ENCODE measurements around the gene BMP6. TPM values are rescaled to one million over a fixed set of nuclear protein-coding genes. Genes with fewer than 3 reads are reported as not detected.

BMP6 gene
- total and polyA plus RNA-seq, 9 donors: 3.4 to 28.1 (median 8.3) TPM

GRCh38 chr6:7865781-7866180 is 139.9 kb downstream of the BMP6 start:
- H3K27me3 ChIP-seq: no peaks in the 10 kb centered on the region
- no peak overlapping the region for H3K27ac ChIP-seq
- no peak overlapping the region for H3K4me3 ChIP-seq
- WGBS, 3 donors: 46 to 55% (median 52%) methylated on average over 6 of the region's 6 CpGs
- no peak for TF ChIP-seq CTCF (IDR thresholded peaks at IDR 0.05)
- TF ChIP-seq POLR2A (IDR thresholded peaks at IDR 0.05): no peak
- no peak for TF ChIP-seq EP300 (IDR thresholded peaks at IDR 0.05)
- DNase-seq: no peak
- H3K4me1 ChIP-seq (ENCODE audit: insufficient read depth): no peaks in the 10 kb centered on the region
- intact Hi-C loops (cut with DNase I): no loop called here
- H3K36me3 ChIP-seq: no peaks in the 10 kb centered on the region
- no peaks in the 10 kb centered on the region for H3K9me3 ChIP-seq

- 88 to 96% (median 92%) methylated on average over 1 of the region's 1 CpG for WGBS, 3 donors
- DNase-seq: no peak
- no peaks in the 10 kb centered on the region for H3K36me3 ChIP-seq
- no peaks in the 10 kb centered on the region for H3K27me3 ChIP-seq
- H3K4me1 ChIP-seq (ENCODE audit: insufficient read depth): no peaks in the 10 kb centered on the region
- TF ChIP-seq POLR2A (IDR thresholded peaks at IDR 0.05): no peak
- no peak for TF ChIP-seq CTCF (IDR thresholded peaks at IDR 0.05)
- no peak for TF ChIP-seq EP300 (IDR thresholded peaks at IDR 0.05)
- no peak overlapping the region for H3K27ac ChIP-seq
- H3K9me3 ChIP-seq: no peaks in the 10 kb centered on the region
- H3K4me3 ChIP-seq: no peak overlapping the region
- intact Hi-C loops (cut with DNase I): no loop called here
Observed at GRCh38 chr6:7866526-7866925, 140.6 kb downstream of the BMP6 start.

GRCh38 chr6:7868926-7869325 is 143.0 kb downstream of the BMP6 start:
- Histone ChIP-seq H3K9me3 (no peaks in the 10 kb centered on the region), H3K4me3 (no peak overlapping the region), H3K27me3 (no peaks in the 10 kb centered on the region), H3K4me1 (ENCODE audit: insufficient read depth) (no peaks in the 10 kb centered on the region), H3K36me3 (no peaks in the 10 kb centered on the region), H3K27ac (no peak overlapping the region)
- no peak for DNase-seq
- intact Hi-C loops (cut with DNase I): no loop called here
- 88 to 97% (median 95%) methylated on average over 10 of the region's 10 CpGs for WGBS, 3 donors
- TF ChIP-seq CTCF (IDR thresholded peaks at IDR 0.05) (no peak), EP300 (IDR thresholded peaks at IDR 0.05) (no peak), POLR2A (IDR thresholded peaks at IDR 0.05) (no peak)

- TF ChIP-seq POLR2A (IDR thresholded peaks at IDR 0.05) (no peak), CTCF (IDR thresholded peaks at IDR 0.05) (no peak), EP300 (IDR thresholded peaks at IDR 0.05) (no peak)
- Histone ChIP-seq H3K36me3 (no peaks in the 10 kb centered on the region), H3K4me3 (no peak overlapping the region), H3K9me3 (no peaks in the 10 kb centered on the region), H3K27me3 (no peaks in the 10 kb centered on the region), H3K27ac (no peak overlapping the region), H3K4me1 (ENCODE audit: insufficient read depth) (no peaks in the 10 kb centered on the region)
- peak in 2 of 5 donors; percentile 10 to 43 for DNase-seq
- intact Hi-C loops (cut with DNase I): no loop called here
- WGBS, 3 donors: 67 to 77% (median 73%) methylated on average over 10 of the region's 10 CpGs
Observed at GRCh38 chr6:7878401-7878964, 152.6 kb downstream of the BMP6 start.

Data from ovary (tissue), 9 donors.